DOHH2 (cell line): Measurements from ENCODE around the gene TAF5L.

ENCODE experiments used
- EZH2phosphoT487 ChIP-seq: fragments of 200-600 bp; sonication (generic); IDR thresholded peaks from 2 replicates; pipeline ENCODE4 v1.6.1; 2017; ENCODE audit warnings: borderline replicate concordance, mild to moderate bottlenecking, antibody characterized with exemption, low read length, moderate library complexity, mixed read lengths
- TF ChIP-seq, protein P1 (sequence below): fragments of 200-600 bp; sonication (generic); IDR thresholded peaks from one replicate; pipeline ENCODE4 v1.5.1; 2014; ENCODE audit warnings: antibody characterized with exemption, mild to moderate bottlenecking, low read depth, low read length; ENCODE audit not compliant: poor library complexity, severe bottlenecking

DNA sequence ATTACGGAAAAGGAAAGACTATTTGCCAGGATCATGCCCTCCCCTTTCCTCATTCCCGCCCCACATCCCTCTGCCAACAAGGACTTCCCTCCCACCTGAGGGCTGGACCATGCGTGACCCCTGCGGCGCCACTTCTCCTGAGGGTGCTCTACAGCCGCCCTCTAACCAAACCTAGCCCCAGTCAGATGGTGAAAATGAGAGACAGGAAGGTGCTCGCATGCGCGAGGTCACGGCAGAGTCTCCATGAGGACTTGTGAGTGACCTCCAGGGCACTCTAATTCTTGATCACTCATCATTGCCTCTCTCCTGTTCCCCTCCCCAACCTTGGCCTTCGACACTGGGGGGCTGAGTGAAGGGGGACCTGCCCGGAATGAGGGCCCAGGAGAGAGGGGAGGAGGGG, 32.1 kb downstream of the TAF5L start:
- TF ChIP-seq, protein P1, sequence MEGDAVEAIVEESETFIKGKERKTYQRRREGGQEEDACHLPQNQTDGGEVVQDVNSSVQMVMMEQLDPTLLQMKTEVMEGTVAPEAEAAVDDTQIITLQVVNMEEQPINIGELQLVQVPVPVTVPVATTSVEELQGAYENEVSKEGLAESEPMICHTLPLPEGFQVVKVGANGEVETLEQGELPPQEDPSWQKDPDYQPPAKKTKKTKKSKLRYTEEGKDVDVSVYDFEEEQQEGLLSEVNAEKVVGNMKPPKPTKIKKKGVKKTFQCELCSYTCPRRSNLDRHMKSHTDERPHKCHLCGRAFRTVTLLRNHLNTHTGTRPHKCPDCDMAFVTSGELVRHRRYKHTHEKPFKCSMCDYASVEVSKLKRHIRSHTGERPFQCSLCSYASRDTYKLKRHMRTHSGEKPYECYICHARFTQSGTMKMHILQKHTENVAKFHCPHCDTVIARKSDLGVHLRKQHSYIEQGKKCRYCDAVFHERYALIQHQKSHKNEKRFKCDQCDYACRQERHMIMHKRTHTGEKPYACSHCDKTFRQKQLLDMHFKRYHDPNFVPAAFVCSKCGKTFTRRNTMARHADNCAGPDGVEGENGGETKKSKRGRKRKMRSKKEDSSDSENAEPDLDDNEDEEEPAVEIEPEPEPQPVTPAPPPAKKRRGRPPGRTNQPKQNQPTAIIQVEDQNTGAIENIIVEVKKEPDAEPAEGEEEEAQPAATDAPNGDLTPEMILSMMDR: no peak
- no peak for TF ChIP-seq EZH2phosphoT487
